ENCODE measurements around the gene PTPN2.
"Not testable (repeated sequence)": the region's sequence is repeated elsewhere in the genome, so short reads cannot be mapped to it uniquely, and the experiment has no call there.

Gene PTPN2

DNA sequence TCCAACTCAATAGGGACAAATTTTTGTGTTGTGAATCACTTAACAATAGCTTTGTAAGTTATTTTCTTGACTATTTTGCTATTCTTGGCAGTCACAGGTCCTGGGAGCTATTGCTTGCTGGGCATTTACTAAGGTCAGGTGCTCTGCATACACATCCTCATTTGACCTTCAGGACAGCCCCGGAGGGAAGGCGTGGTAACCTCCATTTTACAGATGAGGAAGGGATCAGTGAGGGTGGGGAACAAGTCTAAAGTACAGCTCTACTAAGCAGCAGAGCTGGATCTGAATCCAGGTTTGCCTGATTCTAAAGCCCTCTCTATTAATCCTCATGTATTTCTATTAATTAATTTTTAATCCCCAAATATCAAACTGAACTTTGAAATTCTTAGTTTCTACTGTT lies 58.8 kb downstream of the PTPN2 start:
- no peak for DNase-seq (ENCODE audit: low spot score)

- DNase-seq (ENCODE audit: low spot score), result no peak
These were observed 60.1 kb downstream of the PTPN2 start for GRCh38 chr18:12823892-12824291.

DNA sequence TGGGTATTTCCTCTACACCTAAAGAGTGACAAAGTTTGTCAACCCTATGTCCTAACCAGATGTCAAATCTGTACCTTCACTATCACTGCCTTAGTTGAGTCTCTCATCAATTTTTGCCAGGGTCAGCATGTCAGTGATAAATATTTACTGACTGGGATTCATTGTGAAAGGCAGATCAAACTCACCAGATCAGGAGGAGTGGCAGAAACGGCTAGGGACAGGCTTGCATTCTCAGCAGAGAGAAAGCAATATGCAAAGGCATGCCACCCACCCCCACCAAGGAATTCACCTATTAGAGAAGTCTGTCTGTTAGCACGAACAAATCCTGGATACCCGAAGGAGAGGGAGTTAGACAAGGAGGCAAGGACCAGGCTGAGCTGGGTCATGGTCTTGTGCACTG lies 62.6 kb downstream of the PTPN2 start:
- DNase-seq (ENCODE audit: low spot score), result no peak

DNA sequence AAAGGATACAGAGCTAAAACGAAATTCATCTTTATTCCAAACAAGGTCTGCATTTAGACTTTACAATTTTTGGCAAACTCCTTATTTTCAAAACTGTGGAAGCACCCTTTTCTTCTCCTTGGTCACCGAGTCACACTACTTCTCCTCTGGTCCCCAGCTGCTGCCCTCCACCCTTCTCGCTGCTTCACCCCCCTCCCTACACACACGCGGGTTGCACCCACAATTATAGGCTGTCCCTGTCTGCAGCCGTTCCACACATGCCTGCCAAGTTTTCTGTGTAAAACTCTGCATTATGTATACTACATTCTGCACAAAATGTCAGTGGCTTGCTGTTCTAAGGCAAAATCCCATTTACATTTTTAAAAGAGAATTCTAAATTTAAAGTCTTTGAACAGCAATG lies 63.5 kb downstream of the PTPN2 start:
- no peak for DNase-seq (ENCODE audit: low spot score)

DNA sequence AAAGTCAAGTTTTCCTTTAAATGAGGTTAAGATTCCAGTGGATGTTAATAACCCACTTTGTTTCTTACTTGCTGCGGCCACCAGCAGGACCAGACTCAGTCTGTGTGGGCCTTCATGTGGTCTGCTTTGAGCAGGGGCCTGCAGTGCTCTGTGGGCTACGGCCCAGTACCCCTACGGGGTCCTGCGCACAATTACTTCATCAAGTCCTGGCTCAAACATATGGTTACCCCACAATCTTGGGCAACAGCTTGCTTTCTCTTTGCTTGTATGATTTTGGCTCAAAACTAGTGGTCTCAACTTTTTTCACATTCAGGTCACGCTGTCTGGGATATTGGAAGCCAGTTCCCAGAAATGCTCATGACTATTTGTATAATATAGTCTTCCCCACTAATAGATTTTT lies 64.2 kb downstream of the PTPN2 start:
- no peak for DNase-seq (ENCODE audit: low spot score)

DNA sequence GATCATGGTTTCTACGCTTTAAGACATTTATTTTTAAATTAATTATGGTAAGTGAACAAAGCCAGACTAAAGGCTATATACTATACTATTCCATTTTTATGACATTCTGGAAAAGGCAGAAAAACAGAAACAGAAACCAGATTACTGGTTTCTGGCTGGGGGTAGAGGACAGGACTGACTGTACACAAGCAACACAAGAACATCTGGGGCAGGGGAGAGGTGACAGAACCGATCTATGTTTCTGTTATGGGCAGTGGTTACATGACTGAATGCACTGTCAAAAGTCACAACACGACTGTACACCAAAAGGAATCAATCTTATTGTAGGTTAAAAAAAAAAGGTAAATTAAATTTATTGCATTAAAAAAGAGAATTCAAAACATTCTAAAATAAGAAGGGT lies 64.7 kb downstream of the PTPN2 start:
- DNase-seq (ENCODE audit: low spot score), result no peak

DNA sequence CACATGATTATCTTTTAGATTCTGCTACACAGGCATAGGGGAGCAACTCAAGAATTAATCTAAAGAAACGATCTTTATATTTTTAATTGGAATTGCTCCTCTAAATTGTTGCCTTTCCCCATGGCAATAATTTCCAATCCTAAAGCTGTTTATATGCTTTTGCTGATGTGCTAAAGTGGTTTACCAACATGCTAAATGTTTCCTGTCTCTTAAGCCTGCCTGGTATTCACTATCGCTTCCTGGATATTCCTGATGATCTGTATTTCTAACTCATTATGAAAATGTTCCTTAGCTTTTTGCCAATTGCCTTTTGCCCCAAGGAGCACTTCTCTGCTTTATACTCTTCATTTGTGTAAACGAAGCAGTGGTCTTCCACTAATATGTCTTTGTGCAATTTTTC lies 65.8 kb downstream of the PTPN2 start:
- no peak for DNase-seq (ENCODE audit: low spot score)

- no peak for DNase-seq (ENCODE audit: low spot score)
These were observed 67.6 kb downstream of the PTPN2 start for GRCh38 chr18:12816451-12816850.

DNA sequence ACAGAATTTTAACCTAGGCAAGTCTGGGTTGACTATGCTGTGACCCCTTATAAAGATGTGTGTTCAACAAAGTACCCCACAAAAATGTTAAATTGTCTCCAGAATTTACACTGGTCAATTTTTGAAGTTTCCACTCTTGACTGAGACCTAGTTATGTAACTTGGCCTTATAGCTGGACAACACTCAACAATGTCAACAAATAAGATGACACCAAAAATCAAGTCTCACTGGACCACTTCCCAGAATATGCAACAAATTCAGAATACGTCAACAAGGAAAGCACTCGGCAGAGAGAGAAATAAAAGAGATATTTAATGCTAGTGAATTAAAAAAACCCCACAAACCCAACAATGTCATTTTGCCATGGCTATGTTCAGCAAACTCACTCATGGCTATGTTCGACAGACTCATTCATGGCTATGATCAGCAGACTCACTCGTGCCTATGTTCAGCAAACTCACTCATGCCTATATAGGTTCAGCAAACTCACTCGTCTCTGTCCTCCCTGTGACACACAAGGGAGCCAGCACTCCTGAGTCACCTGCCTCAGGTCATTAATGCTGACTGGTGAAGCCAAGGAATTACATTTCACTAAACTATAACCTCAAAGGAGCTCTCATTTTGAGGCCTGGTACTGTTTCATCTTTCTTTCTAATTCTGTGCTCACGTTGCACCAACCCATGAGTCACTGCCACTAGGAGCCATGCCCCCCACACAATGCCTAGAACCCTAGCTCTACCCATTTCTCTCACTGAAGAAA lies 72.7 kb downstream of the PTPN2 start:
- DNase-seq (ENCODE audit: low spot score), result no peak

- no peak for DNase-seq (ENCODE audit: low spot score)
These were observed 80.7 kb downstream of the PTPN2 start for GRCh38 chr18:12803069-12803936.

DNA sequence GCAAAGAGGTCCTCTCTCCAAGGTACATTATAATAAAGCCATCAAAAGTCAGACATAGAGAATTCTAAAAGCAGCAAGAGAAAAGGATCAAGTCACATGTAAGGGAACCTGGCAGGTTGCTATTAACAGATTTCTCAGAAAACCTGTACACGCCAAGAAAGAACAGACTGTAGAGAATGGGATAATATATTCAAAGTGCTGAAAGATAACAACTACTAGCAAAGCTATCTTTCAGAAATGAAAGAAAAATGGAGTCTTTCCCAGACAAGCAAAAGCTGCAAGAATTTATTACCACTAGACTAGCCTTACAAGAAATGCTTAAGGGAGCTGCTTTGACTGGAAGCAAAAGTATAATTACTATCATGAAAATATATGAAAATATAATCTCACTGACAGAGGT lies 81.5 kb downstream of the PTPN2 start:
- no peak for DNase-seq (ENCODE audit: low spot score)

DNA sequence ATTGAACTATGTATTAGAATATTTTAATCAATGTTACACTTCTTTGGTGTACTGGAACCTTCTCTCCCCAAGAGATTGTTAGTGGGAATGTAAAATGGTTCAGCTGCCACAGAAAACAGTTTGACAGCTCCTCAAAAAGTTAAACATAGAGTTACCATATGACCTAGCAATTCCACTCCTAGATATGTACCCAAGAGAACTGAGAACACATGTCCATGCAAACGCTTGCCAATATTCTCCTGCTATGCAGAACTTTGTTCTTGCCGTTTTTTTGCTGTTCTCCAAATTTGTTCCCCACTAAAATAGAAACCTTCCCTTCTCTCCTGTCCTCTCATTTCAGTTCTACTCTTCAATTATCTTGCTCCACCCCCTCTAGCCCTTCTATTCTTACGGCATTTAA lies 87.6 kb downstream of the PTPN2 start:
- no peak for DNase-seq (ENCODE audit: low spot score)

DNA sequence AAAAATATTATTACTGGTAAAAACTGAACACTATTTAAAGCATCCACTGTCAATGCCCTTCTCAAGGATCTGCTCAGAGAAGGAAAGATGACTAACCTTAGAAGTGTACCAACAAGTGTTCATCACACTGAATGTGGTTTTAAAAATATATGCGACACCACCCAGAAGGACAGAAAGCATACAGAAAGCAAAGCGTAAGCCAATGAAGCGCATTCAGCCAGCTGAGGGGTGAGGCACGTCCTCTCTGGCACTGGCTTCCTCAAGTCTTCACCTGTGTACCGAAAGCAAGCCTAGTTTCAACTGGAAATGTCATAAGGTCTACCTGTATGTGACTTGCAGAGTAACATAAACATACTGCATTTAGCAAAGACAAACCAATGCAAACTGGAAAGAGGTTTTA lies 92.4 kb downstream of the PTPN2 start:
- no peak for DNase-seq (ENCODE audit: low spot score)

DNA sequence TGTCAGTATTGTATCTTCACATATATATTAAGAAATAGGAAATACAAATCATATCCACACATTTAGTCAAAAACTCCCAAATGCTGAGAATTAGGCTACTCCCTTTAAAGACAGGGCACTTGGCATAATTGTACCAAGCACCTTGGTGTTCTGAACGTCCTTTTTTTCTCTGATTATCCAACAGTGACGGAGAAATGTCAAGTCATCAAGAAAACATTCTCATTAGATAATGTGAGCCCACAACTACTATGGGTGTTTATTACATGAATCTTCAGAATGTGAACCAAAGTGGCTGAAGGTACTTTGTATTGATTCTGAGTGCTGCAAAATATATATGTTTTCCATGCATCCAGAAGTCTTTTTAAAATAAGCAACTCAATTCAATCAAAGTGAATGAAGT lies 97.4 kb downstream of the PTPN2 start:
- DNase-seq (ENCODE audit: low spot score), result no peak

DNA sequence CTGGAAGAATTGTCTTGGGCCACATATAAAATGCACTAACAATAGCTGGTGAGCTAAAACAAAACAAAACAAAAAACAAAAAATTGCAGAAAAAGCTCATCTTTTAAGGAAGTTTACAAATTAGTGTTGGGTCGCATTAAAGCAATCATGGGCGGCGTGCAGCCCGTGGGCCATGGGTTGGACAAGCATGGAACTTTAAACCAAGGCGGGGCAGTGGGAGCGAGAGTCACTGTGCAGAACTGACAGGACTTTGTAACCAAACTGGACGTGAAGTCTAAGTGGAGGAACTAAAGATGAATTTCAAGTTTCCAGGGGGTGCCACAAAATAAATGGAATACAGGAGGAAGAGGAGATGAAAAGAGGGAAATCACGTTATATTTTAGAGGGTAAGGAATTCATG lies 100.5 kb downstream of the PTPN2 start:
- DNase-seq (ENCODE audit: low spot score), result no peak

- no peak for DNase-seq (ENCODE audit: low spot score)
These were observed 101.5 kb downstream of the PTPN2 start for GRCh38 chr18:12782521-12782920.

DNA sequence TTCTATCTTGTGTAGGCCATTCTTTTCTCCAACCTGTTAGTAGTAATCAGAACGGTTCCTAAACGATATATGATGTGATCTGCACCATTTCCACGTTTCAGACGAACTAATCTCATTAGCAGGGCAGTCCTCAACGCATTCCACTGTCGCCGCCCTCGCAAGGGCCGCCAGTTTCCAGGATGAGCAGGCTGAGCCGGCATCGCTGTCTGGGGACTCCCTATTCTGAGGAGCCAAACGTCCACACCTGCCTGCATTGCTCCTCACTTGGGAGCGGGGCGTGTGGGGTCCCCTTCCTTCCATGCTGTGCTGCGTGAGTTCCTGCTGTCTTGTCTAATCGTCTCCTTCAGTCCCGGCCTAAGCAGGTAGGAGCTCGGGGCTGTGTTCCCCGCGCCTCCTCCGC lies 104.6 kb downstream of the PTPN2 start:
- DNase-seq (ENCODE audit: low spot score), result no peak

DNA sequence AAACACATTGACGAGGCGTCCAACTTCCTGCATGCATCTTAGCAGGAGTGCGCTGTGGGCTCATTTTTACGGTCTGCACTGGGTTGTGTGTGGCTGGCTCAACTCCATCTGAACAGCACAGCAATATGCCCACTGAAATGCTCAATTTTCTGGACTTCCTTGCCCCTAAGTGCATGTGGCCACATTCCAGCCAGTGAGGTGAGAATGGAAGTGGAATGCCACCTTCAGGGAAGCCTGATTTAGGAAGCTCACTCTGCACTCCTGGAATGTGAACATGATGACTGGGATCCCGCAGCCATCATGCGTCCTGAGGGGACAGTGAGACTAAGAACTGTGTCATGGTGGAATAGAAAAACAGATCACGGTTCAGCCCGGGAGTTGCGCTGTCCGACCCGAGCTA lies 105.0 kb downstream of the PTPN2 start:
- no peak for DNase-seq (ENCODE audit: low spot score)

DNA sequence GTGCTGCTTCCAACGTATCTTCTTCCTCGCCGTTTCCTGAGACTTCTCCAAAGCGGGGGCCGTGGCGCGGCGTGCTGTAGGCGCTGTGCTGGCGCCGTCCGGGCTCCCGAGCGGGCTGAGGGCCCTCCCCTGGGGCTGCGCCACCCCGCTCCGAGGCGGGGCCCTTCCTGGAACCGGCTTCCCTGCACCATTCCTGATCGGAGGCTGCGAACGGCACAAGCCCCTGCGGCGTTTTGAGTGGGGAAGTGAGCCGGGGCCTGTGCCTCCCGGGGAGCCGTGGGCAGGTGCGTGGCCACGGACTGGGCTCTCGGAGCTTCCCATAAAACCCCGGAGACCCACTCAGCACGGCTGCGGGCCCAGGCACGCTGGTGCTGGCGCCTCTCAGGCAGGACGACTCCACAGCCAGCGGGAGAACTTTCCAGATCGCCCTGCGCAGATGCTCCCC lies 106.5 kb downstream of the PTPN2 start:
- no peak for DNase-seq (ENCODE audit: low spot score)

DNA sequence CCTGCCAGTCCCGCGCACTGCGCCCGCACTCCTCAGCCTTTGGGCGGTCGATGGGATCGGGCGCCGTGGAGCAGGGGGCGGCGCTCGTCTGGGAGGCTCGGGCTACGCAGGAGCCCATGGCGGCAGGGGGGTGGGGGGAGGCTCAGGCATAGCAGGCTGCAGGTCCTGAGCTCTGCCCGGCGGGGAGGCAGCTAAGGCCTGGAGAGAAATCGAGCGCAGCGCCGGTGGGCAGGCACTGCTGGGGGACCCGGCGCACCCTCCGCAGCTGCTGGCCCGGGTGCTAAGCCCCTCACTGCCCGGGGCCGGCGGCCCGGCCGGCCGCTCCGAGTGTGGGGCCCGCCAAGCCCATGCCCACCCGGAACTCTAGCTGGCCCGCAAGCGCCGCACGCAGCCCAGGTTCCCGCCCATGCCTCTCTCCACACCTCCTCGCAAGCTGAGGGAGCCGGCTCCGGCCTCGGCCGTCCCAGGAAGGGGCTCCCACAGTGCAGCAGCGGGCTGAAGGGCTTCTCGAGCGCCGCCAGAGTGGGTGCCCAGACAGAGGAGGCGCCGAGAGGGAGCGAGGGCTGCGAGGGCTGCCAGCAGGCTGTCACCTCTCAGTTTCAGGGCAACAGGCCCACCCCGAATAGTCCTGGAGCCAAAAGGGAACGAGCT lies 107.1 kb downstream of the PTPN2 start:
- no peak for DNase-seq (ENCODE audit: low spot score)

GRCh38 chr18:12776415-12776814 lies 107.6 kb downstream of the PTPN2 start:
- DNase-seq (ENCODE audit: low spot score), result not testable (repeated sequence)

- no peak for DNase-seq (ENCODE audit: low spot score)
These were observed 109.1 kb downstream of the PTPN2 start for GRCh38 chr18:12774982-12775381.

GRCh38 chr18:12773369-12773768 lies 110.7 kb downstream of the PTPN2 start:
- no peak for DNase-seq (ENCODE audit: low spot score)
